ENCODE measurements around the gene SPRED3. TPM values are rescaled to one million over a fixed set of nuclear protein-coding genes. Genes with fewer than 3 reads are reported as not detected.
"Not testable (repeated sequence)": the region's sequence is repeated elsewhere in the genome, so short reads cannot be mapped to it uniquely, and the experiment has no call there.

SPRED3 gene
- total RNA-seq, 1 donor from 2014 or later: 3.4 TPM

DNA sequence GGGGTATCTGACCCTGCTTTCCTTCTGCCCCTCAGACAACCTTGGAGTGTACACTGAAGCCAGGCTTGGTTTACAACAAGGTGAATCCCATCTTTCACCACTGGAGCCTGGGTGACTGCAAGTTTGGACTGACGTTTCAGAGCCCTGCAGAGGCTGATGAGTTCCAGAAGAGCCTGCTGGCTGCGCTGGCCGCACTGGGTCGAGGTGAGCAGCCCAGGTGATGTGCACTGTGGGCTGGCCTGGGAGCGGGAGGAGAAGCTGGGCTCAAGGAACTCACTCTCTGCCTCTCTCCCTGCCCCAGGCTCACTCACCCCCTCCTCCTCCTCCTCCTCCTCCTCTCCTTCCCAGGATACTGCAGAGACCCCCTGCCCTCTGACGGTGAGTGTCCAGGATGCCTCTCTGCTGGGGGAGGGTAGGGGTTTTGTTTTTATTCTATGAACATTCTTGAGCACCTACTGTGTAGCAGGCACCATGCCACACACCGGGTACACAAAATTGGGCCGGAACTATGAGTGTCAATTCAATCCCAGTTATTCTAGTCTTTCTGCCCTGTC lies 3.5 kb downstream of the SPRED3 start:
- DNase-seq (ENCODE audit: low read depth, low spot score): no peak

DNA sequence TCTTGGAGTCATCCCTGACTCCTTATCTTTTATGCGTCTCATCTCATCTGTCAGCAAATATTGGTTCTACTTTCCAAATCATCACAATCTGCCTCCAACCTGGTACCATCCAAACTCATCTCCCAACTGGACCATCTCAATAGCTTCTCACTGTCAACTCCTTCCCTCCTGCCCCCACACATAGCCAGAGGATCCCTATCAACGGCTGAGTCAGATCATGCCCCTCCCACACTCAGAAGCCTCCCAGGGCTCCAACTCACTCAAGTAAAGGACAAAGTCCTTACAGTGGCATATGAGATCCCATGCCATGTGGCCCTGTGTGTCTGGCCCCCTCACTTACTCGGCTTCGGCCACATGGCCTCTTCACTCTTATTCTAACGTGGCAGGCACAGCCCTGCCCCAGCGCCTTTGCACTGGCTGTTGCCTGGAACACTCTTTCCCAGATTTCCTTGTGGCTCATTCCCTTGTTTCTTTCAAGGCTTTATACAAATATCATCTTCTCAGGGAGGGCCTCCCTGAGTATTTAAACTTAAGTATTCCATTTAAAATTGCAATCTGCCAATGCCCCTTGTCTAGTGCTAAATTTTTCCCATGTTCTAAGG lies 4.3 kb downstream of the SPRED3 start:
- DNase-seq (ENCODE audit: low read depth, low spot score): no peak

DNA sequence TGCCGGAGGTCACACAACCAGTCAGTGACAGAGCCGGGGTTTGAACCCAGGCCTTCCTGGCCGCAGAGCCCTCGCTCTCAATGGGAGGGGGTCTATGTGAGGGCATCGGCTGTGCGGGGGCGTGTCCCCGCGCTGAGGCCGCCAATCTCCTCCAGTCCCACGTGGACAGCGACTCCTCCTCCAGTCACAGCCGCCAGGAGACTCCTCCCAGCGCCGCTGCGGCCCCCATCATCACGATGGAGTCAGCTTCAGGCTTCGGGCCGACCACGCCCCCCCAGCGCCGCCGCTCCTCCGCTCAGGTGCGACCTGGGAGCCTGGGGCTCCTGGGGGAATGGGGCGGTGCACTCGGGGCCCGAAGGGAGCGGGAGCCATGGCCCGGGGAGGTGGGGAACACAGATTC lies 6.0 kb downstream of the SPRED3 start:
- DNase-seq (ENCODE audit: low read depth, low spot score): no peak

DNA sequence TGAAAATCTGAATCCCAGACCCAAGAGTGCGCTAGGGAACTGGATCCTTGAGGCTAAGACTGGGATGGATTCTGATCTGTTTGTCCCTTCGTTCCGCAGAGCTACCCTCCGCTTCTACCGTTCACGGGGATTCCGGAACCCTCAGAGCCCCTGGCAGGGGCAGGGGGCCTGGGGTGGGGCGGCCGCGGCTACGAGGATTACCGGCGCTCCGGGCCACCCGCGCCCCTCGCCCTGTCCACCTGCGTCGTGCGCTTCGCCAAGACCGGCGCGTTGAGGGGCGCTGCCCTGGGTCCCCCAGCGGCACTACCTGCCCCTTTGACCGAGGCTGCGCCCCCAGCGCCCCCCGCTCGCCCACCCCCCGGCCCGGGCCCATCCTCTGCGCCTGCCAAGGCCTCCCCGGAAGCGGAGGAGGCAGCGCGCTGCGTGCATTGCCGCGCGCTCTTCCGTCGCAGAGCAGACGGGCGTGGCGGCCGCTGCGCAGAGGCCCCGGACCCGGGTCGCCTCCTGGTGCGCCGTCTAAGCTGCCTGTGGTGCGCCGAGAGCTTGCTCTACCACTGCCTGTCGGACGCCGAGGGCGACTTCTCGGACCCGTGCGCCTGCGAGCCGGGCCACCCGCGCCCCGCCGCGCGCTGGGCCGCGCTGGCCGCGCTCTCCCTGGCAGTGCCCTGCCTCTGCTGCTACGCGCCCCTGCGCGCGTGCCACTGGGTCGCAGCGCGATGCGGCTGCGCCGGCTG lies 7.1 kb downstream of the SPRED3 start:
- DNase-seq (ENCODE audit: low read depth, low spot score): no peak

DNA sequence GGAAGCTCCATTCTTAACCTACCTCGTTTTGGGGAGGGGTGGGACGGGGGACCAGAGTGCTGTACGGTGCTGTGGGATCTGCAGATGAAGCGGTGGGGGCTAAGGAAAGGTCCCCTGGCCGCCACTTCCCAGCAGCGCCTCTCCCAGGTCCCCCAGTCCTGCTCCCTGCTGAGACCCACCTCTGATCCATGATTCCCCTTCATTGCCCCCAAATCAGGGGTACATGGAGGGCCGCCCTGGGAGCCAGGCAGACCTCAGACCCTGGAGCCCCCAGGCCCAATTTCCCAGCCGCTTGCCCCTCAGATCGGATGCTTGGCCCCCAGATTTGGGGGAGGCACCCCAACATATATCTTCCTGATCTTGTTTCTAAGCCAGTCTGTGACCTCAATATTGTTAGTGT lies 10.6 kb downstream of the SPRED3 start:
- DNase-seq (ENCODE audit: low read depth, low spot score): no peak

DNA sequence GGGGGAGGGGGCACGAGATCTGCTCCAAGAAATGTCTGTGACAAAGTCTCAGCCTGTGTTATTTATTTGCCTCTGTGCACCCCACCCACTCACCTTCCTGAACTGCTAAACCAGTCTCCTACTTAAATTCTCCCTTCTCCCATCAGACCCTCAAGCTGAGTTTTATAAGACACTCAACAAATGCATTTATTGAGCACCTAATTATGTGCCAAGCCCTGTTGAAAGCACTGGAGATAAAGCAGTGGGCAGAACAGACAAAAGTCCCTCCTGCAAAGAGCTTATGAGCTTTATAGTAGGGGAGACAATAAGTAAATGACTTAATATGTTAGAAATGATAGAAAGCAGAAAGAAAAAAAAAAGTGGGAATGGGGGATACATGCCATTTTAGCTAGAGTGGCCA lies 11.0 kb downstream of the SPRED3 start:
- DNase-seq (ENCODE audit: low read depth, low spot score): no peak

DNA sequence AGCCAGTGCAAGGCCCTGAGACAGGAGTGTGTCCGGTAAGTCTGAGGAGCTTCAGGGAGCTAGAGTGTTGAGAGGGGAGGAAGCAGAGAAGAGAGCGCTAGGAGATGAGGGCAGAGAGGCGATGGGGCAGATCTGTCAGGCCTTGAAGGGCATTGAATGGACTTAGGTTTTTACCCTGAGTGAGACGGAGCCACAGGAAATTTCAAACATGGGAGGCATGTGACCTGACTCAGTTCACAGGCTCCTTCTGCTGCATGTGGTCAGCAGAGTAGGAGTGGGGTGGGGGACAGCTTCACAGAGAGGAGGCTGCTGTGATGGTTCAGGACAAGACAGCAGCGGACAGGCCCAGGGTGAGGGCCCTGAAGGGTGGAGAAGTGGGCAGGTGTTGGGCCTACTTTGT lies 11.9 kb downstream of the SPRED3 start:
- DNase-seq (ENCODE audit: low read depth, low spot score): no peak

DNA sequence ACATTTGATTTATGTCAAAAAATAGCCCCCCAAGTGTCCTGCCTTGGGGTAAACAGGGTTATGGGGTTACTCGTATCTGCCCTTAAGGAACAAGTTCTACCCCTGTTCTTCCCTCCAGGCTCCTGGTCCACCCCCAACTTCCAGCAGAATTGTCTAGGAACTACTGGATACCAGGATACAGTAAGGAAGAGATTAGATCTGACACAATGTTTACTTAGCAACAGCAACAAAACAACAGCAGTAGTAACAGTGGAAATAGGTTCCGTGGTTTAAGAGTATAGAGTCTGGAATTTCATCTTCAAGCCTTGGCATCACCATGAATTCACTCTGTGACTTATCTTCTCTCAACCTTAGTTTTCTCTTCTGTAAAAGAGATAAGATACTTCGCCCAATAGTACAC lies 12.7 kb downstream of the SPRED3 start:
- peak; percentile 17 for DNase-seq (ENCODE audit: low read depth, low spot score)

DNA sequence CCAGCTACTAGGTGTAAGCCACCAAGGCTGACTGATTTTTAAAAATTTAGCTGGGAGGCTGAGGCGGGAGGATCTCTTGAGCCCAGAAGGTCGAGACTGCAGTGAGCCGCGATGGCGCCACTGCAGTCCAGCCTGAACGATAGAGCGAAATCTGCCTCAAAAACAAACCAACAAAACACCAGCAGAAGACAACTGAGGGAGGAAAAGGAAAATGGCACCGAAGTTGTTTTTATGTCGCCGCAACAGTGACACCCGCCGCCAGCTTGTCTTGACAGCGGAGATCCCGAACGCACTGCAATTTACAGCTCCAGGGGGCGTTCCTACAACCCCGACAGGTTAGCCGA lies 14.1 kb downstream of the SPRED3 start:
- no peak for DNase-seq (ENCODE audit: low read depth, low spot score)

DNA sequence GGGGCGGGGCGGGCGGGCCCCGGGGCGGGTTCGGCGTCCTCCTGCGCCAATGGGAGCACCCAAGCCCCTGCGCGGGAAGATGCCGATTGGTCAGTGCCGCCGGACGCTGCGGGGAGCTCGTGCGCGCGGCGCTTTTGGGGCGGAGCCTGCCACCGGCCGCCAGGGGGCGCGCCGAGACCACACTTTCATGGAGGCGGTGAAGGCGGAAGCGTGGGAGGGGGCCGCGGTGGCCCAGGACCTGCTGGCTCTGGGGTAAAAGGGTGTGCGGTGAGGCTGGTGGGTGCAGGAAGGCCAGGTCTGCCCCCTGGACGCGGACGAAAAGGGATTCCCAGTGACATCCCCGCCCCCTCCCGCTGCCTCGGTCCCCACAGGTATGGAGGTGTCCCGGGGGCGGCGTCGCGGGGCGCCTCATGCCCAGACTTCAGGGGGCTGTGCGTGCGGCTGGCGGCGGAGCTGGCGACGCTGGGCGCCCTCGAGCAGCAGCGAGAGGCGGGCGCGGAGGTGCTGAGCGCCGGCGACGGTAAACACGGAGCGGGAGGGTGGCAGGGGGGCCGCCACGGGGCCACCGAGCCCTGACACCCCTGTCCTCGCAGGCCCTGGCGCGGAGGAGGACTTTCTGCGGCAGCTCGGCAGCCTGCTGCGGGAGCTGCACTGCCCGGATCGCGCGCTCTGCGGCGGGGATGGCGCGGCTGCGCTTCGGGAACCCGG lies 14.6 kb downstream of the SPRED3 start, which contains the start of gene FAM98C:
FAM98C (plus strand) TSS at position 127 of the 708 bp plus-strand sequence; CDS start at position 188, 61 bp downstream.
- DNase-seq (ENCODE audit: low read depth, low spot score): peak; percentile 85

DNA sequence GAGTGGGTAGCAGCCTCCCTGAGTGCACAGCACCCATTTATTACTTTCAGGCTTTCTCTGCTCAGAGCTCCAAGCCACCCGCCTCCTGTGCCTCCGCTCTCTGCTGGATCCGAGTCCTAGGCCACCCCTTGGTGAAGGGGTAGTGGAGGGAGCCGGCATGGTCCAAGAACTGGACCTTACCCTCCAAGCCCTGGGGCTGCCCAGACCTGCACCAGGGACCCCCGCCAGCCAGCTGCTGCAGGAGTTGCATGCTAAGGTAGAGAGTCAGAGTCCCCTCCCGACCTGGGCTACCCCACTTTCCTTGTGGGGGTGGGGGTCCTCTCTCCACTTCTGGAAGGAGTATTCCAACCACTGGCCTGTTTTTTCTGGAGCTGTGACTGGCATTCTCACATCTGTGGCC lies 16.4 kb downstream of the SPRED3 start:
- DNase-seq (ENCODE audit: low read depth, low spot score): no peak

DNA sequence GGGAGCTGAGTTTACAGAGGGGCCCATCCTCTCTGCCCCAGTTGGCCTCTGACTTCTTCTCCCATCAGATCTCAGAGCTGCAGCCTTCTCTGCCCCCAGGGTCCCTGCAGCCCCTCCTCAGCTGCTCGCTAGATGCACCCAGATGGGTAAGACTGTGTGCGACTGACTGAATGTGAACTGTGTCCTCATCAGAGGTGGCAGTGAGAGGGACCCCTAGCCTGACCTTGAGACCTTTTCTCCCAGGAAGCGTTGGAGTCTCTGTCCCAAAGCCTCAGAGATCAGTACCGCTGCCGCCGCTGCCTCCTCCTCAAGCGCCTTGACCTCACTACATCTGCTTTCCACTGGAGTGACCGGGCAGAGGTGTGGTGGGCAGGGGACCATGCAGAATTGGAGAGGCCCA lies 16.8 kb downstream of the SPRED3 start:
- DNase-seq (ENCODE audit: low read depth, low spot score): no peak

DNA sequence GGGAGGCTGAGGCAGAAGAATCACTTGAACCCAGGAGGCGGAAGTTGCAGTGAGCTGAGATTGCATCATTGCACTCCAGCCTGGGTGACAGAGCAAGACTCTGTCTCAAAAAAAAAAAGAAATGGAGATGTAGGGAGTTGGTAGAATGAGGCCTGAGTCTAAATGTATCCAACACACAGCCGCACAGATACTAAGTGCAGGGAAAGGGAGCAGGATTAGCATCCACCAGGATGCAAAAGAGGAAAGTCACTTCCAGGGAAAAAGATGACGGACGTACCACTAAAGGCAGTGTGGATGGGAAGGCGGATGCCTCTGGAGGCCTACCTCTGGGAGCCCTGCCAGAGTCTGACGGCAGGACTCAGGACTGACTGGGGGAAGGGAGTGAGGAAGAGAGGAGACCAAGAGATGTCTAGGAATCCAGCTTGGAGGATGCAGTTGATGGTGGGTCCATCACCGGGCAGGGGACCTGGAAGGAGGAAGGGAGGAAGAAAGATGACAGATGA lies 21.2 kb downstream of the SPRED3 start:
- DNase-seq (ENCODE audit: low read depth, low spot score): no peak

DNA sequence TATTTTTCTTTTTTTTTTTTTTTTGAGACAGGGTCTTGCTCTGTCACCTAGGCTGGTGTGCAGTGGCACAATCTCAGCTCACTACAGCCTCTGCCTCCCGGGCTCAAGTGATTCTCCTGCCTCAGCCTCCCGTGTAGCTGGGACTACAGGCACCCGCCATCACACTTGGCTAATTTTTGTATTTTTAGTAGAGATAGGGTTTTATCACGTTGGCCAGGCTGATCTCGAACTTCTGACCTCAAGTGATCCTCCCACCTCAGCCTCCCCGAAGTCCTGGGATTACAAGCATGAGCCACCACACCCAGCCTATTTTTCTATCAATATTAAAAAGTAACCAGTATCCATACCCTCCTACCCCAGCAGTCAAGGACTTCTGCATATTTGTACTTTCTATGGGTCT lies 21.9 kb downstream of the SPRED3 start:
- not testable (repeated sequence) for DNase-seq (ENCODE audit: low read depth, low spot score)

DNA sequence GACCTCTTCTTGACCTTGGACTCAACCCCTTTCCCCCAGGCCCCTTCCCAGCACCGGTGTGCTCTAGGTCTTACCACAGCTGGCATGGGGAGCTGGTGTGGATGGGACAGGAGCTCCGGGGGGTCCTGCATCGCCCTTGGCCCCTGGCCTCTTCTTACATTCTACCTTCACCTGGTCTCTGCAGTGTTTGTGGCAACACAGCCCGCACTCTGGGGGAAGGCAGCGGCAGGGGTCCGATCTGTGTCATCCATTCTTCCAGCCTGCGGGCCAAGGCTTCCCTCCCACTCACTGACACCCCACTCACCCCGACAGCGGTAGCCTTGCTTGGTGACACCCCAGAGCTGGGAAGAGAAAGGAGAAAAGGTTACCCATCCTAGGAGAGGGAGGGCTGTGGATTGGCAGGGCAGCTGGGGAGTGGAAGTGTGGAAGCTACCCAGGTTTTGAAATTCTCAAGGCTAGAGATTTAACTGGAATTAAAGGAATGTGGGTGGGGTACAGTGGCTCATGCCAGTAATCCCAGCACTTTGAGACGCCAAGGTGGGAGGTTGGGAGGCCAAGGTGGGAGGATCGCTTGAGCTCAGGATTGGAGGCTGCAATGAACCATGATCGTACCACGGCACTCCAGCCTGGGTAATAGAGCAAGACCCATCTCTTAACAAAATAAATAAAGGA lies 22.7 kb downstream of the SPRED3 start:
- no peak for DNase-seq (ENCODE audit: low read depth, low spot score)

DNA sequence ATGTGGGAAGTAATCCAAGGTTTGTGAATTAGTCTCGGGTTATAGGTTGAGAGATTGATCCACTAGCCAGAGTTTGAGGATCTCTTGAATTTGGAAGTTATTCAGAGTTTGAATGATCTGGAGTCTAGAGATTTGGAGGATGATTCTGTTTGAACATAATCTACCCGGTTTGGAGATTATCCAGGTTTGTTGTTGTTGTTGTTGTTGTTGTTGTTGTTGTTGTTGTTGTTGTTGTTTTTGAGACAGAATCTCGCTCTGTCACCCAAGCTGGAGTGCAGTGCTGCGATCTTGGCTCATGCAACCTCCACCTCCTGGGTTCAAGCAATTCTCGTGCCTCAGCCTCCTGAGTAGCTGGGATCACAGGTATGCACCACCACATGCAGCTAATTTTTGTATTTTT lies 23.4 kb downstream of the SPRED3 start:
- not testable (repeated sequence) for DNase-seq (ENCODE audit: low read depth, low spot score)

DNA sequence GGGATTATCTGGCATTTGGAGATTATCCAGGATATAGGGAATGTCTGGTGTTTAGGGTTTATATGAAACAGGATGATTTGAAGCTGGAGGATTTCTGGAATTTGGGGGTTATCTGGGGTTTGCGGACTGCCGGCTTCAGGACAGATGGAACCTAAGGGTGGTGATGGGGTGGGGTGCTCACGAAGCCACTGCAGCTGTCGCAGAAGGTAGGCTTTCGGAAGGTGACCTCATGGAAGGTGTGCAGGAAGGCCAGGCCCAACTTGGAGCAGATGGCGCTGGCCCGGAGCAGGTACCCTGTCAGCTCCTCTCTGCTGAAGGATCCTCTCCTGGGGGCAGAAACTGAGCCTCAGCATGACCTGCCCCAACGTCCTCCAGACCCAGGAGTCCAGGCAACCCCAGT lies 24.0 kb downstream of the SPRED3 start:
- no peak for DNase-seq (ENCODE audit: low read depth, low spot score)

DNA sequence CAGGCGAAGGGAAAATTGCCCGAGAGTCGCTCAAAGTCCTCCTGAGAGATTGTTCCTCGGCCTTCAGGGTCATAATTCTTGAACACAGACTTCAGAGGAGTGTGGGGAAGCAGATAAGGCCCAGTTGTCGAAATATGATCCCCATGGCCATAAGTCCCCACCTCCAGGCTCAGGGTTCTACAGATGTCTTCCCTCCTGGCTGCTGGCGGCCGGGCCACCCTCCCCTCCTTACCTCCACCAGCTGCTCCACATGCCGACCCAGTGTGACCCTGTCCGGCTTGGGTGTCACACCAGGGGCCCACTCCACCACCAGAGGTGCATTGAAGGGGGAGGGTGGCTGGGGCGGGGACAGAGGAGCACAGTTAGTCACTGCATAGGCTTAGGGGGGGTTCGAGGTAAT lies 24.5 kb downstream of the SPRED3 start:
- no peak for DNase-seq (ENCODE audit: low read depth, low spot score)

DNA sequence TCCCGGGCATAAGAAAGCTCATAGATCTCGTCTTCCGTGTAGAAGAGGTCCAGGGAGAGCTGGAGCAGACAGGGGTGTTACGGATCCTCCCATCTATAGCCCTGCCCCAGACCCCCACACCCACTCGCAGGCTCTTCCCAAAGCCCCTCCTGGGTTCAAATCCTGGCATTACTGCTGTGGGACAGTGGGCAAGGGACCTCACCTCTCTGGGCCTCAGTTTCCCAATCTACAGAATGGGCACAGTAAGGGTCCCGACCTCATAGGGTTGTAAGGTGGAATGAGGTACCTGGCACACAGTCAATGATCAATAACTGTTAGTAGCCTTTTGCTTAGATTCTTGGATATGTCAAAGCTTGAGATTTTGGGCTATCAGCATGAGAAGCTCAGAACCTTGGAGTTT lies 24.9 kb downstream of the SPRED3 start:
- no peak for DNase-seq (ENCODE audit: low read depth, low spot score)

DNA sequence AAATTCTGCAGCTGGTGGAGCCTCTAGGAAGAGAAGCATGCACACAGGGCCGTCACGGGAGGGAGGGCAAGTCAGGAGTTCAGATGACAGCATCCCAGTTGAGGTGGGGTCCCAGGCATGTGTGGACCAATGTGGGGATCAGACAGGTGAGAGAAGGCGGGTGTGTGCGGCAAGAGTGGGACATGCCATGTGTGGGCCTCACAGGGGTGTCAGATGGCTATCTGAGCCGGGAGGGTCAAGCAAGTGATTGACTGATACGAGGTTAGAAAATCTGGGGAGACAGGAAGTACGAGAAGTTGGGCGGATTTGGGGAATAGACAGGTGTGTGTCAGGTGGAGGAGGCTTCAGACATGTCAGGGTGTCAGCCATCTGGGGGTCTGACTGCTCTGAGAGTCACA lies 28.6 kb downstream of the SPRED3 start:
- DNase-seq (ENCODE audit: low read depth, low spot score): no peak

Measured in pulmonary artery endothelial cell (primary cell).